Measurements from ENCODE around the gene DCUN1D1. TPM values are rescaled to one million over a fixed set of nuclear protein-coding genes. Genes with fewer than 3 reads are reported as not detected.
A peak's percentile ranks its signal among the peaks of the same experiment; 100 is the strongest.

Gene DCUN1D1
- total RNA-seq, result 10 to 100 TPM; 34.5 to 36.6 TPM
- 10 to 100 TPM; 21.3 to 24.8 (median 24.1) TPM for polyA plus RNA-seq
- total RNA-seq, result 21.7 to 49.3 (median 42.8) reads per million in 6 experiments

DNA sequence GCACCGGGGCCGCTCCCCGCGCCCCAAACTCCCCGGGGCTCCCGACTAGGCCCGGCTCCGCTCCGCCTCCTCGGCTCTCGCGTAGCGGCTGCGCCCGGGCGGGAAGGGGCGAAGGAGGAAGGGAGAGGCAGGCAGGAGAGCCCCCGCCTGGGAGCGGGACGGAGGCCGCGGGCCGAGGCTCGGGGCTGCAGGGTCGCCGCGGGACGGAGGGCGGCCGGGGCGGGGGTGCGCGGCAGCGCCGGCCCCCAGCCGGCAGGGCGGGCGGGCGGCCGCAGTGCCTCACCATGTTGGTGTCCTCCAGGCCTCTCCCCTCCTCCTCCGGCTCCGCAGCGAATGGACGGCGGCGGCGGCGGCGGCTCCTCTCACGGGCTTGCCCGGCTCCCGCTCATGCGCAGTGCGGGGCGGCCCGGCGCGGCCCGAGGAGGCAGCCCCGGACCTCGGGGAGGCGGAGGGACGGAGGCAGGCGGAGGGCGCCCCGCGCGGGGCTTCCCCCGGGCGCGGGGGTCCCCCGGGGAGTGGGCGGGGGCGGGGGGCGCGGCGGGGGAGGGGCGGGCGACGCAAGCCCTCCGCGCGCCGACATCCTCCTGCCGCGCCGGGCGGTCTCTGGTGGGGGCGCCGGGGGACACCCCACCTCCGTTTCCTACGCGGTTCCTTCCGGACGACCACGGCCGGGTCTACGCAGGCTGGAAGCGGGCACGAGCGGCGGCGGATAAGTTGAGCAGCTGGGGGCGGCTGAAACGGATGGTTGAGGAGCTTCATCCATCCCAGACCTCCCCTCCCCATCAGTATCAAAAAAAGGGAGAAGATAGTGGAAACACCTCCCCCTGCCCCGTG, at the start of gene DCUN1D1:
Gene DCUN1D1 (minus strand): TSS at position 335 of the 834 bp plus-strand sequence. CDS start 49 bp downstream, at position 286.
- Mint-ChIP-seq H3K9me3 (no peaks in the 10 kb centered on the region), H3K4me1 (peaks cover 12 to 45% (median 39%) of the 10 kb centered on the region in 4 donors), H3K27me3 (no peaks in the 10 kb centered on the region), H3K27ac (peak within 1 kb of the TSS; percentile 78 to 97 (median 92)), H3K4me3 (peak within 1 kb of the TSS in 9 of 10 donors; percentile 87 to 96 (median 92)), H3K36me3 (no peaks in the 10 kb centered on the region)
- ATAC-seq (peak; percentile 83 to 90), DNase-seq (peak; percentile 82 to 91 (median 86))
- POLR2A ChIA-PET, result interaction anchor here (0.6 to 1.6 kb wide), 5 partner anchors 10 to 186 kb away, joined by 3 to 7 read pairs (median 3); no protein-coding TSS in a partner anchor

DNA sequence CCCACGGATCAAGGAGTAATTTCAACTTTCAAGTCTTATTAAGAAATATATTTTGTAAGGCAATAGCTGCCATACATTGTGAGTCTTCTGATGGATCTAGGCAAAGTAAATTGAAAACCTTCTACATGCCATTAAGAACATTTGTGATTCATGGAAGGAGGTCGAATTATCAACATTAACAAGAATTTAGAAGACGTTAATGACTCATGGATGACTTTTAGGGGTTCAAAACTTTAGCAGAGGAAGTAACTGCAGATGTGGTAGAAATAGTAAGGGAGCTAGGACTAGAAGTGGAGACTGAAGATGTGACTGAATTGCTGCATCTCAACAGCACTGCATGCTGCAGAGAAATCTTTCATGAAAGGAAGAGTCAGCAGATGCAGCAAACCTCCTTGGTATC, 48.1 kb upstream of the DCUN1D1 start:
- Mint-ChIP-seq H3K27me3 (no peaks in the 10 kb centered on the region), H3K9me3 (peaks cover 0 to 2% (median 0%) of the 10 kb centered on the region in 9 donors), H3K27ac (no peak overlapping the region), H3K4me1 (peaks cover 0 to 2% (median 0%) of the 10 kb centered on the region in 4 donors), H3K36me3 (peaks cover 13 to 76% (median 44%) of the 10 kb centered on the region in 3 donors), H3K4me3 (no peak overlapping the region)
- ATAC-seq, result no peak
- POLR2A ChIA-PET, result no interaction called here
- no peak for DNase-seq

DNA sequence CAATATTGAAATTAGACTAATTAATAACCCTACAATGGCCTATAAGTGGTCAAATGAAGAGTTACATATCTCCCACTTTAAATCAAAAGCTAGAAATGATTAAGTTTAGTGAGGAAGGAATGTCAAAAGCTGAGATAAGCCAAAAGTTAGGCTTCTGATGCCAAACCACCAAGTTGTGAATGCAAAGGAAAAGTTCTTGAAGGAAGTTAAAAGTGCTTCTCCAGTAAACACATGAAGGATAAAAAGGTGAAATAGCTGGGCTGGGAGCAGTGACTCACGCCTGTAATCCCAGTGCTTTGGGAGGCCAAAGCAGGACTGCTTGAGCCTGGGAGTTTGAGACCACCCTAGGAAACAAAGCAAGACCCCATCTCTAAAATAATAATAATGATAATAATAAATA, 46.9 kb upstream of the DCUN1D1 start:
- no peaks in the 10 kb centered on the region for H3K27me3 Mint-ChIP-seq
- peaks cover 0 to 2% (median 0%) of the 10 kb centered on the region in 9 donors for H3K9me3 Mint-ChIP-seq
- POLR2A ChIA-PET, result no interaction called here
- ATAC-seq (no peak), DNase-seq (no peak)
- H3K36me3 Mint-ChIP-seq, result peaks cover 13 to 73% (median 35%) of the 10 kb centered on the region in 3 donors
- no peak overlapping the region for H3K4me3 Mint-ChIP-seq
- peaks cover 0 to 2% (median 0%) of the 10 kb centered on the region in 4 donors for H3K4me1 Mint-ChIP-seq
- no peak overlapping the region for H3K27ac Mint-ChIP-seq

DNA sequence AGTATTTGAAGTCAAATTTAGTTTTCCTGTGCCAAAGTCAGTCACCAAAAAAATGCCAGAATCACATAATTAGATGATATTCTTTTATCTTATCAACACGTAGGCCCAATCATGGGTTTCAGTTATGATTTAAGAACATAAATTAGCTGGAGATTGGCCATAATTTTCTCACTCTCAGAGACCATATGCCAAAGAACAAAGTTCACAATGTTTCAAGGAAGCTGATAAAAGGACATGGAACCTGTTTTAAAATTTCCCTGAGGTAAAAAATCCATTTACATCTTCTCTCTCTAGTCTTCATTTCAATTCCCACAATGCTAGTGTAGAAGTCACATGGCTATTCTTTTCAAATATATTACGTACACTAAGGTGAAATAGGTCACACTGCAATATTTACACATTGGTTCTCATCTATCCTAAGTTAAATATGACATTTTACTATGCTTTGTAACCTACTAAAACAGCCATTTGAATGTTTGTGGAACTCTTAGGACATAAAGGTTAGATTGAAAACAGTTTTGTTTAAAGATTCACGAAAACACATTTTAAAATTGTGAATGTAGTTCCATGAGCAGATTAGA, 42.7 kb upstream of the DCUN1D1 start:
- H3K27me3 Mint-ChIP-seq, result no peaks in the 10 kb centered on the region
- H3K36me3 Mint-ChIP-seq, result peaks cover 0 to 75% (median 28%) of the 10 kb centered on the region in 3 donors
- H3K4me1 Mint-ChIP-seq, result no peaks in the 10 kb centered on the region
- H3K4me3 Mint-ChIP-seq, result no peak overlapping the region
- H3K9me3 Mint-ChIP-seq, result no peaks in the 10 kb centered on the region
- ATAC-seq (no peak), DNase-seq (no peak)
- no peak overlapping the region for H3K27ac Mint-ChIP-seq
- POLR2A ChIA-PET, result no interaction called here

DNA sequence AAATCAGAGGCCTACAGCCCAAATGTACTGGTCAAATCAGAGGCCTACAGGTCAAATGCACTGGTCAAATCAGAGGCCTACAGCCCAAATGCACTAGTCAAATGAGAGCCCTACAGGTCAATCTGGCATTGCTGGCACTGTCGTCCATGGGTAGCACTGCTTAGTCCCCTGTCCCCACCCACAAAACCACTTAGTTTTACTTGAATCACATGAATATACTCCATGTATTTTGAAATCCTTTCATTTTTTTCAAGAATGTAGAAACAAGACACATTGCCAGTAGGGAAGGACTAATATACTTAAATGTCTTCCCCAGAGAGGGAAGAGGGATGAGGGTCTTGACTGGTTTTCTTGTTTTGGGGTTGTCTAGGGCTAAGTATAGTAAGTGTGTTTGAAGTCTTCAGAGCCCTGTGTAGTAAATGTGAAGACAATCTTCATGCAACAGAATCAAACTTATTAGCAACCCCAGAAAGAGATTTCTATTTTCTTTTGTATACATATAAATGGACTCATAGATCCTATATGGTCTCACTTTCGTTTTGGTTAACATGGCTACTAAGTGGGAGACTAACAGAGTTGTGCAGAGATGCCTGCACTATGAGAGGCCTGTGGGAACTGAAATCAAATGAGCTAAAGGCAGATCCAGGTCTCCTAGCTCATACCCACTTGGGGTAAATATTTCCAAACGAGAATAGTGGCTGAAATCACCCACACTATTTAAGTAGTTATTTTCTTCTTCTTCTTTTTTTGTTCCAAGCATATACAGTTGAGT, 38.3 kb upstream of the DCUN1D1 start:
- no peak overlapping the region for H3K4me3 Mint-ChIP-seq
- no peaks in the 10 kb centered on the region for H3K9me3 Mint-ChIP-seq
- no peaks in the 10 kb centered on the region for H3K4me1 Mint-ChIP-seq
- ATAC-seq (peak; percentile 23 to 30), DNase-seq (peak in 2 of 10 donors; percentile 32 to 36)
- H3K27ac Mint-ChIP-seq, result no peak overlapping the region
- POLR2A ChIA-PET, result no interaction called here
- no peaks in the 10 kb centered on the region for H3K27me3 Mint-ChIP-seq
- peaks cover 5 to 79% (median 24%) of the 10 kb centered on the region in 3 donors for H3K36me3 Mint-ChIP-seq

DNA sequence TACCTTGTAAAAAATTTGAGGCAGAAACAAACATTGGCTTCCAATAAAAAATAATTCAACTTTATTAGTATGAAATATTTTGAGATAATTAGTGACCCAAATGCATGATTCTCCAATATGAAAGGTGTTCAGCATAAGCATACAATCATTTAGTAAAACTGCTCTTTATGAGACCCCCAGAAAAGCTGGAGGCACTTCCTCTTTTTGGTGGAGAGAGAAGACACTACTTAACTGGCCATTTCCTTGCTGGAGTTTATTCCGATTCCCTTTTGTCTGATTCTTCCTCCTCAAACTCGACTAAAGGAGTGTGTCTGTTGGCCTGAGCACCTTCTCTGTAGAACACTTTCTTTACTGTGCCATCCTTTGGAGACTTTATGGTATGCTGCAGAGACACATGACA, 34.8 kb upstream of the DCUN1D1 start:
- peaks cover 5 to 65% (median 17%) of the 10 kb centered on the region in 3 donors for H3K36me3 Mint-ChIP-seq
- no peaks in the 10 kb centered on the region for H3K27me3 Mint-ChIP-seq

DNA sequence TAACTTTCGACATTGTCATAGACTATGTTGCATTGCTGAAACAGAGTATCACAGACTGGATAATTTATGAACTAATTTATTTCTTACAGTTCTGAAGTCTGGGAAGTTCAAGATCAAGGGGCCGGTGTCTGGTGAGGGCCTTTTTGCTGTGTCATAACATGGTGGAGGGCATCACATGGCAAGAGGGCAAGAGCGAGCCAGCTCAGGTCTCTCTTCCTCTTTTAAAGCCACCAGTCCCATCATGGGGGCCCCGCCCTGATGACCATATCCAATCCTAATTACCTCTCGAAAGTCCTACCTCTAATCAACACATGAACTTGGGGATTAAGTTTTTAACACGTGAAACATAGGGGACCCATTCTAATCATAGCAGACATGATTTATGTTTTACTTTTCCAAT, 33.5 kb upstream of the DCUN1D1 start:
- no peaks in the 10 kb centered on the region for H3K9me3 Mint-ChIP-seq
- peaks cover 4 to 51% (median 5%) of the 10 kb centered on the region in 3 donors for H3K36me3 Mint-ChIP-seq
- POLR2A ChIA-PET, result no interaction called here

More for the DNA sequence above, 34.8 kb upstream of the DCUN1D1 start:
- ATAC-seq, result no peak
- H3K9me3 Mint-ChIP-seq, result no peaks in the 10 kb centered on the region
- peak overlapping the region in 1 of 10 donors; percentile 36 for H3K27ac Mint-ChIP-seq
- no peak for DNase-seq
- POLR2A ChIA-PET, result no interaction called here
- H3K4me3 Mint-ChIP-seq, result no peak overlapping the region
- H3K4me1 Mint-ChIP-seq, result peaks cover 0 to 3% (median 0%) of the 10 kb centered on the region in 4 donors

DNA sequence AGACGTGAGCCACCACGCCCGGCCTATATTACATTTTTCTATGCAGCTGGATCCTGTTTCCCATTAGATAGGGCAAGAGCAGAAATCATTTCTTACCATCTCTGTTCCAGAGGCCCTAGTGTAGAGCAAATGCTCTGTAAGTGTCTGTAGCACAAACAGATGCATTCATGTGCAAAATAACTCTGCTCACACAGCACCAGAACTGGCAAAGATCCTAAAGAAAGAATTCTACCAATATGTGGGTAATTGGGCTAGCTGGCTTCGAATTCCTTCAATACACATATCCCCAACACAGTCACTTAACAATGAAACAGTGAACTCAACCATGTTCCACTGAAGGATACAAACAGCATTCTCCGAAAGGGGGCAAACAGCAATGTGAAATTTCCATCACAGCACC, 32.7 kb upstream of the DCUN1D1 start:
- H3K36me3 Mint-ChIP-seq, result peaks cover 2 to 46% (median 5%) of the 10 kb centered on the region in 3 donors
- no peak overlapping the region for H3K27ac Mint-ChIP-seq
- no peaks in the 10 kb centered on the region for H3K27me3 Mint-ChIP-seq
- H3K4me3 Mint-ChIP-seq, result no peak overlapping the region
- POLR2A ChIA-PET, result no interaction called here
- no peak for DNase-seq
- H3K9me3 Mint-ChIP-seq, result no peaks in the 10 kb centered on the region
- H3K4me1 Mint-ChIP-seq, result peaks cover 0 to 3% (median 0%) of the 10 kb centered on the region in 4 donors
- no peak for ATAC-seq

More for the DNA sequence above, 33.5 kb upstream of the DCUN1D1 start:
- ATAC-seq (no peak), DNase-seq (no peak)
- Mint-ChIP-seq H3K27me3 (no peaks in the 10 kb centered on the region), H3K4me3 (no peak overlapping the region), H3K4me1 (peaks cover 0 to 3% (median 0%) of the 10 kb centered on the region in 4 donors), H3K27ac (peak overlapping the region in 1 of 10 donors; percentile 27)

DNA sequence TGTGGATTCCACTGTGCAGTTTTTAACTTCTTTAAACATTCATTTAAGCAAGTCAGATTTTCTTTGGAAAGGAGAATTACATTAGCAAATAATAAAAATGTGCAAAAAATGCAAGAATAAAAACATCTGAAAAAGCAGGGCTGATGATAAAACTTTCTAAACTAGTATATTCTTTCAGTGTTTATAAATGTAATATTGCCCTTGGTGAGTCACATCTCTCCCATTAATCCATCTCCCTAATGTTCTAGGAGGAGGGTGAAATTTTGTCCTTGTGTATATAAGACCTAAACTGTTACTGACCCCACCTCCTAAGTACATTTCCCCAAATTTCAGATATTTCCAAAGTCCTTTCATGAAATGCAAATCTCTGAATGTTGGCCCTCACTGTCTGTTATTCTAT, 28.5 kb upstream of the DCUN1D1 start:
- Mint-ChIP-seq H3K27ac (no peak overlapping the region), H3K36me3 (peaks cover 0 to 16% (median 2%) of the 10 kb centered on the region in 3 donors), H3K4me1 (peaks cover 0 to 5% (median 0%) of the 10 kb centered on the region in 4 donors), H3K4me3 (no peak overlapping the region), H3K27me3 (no peaks in the 10 kb centered on the region), H3K9me3 (no peaks in the 10 kb centered on the region)
- POLR2A ChIA-PET, result no interaction called here
- DNase-seq, result no peak
- ATAC-seq, result no peak

DNA sequence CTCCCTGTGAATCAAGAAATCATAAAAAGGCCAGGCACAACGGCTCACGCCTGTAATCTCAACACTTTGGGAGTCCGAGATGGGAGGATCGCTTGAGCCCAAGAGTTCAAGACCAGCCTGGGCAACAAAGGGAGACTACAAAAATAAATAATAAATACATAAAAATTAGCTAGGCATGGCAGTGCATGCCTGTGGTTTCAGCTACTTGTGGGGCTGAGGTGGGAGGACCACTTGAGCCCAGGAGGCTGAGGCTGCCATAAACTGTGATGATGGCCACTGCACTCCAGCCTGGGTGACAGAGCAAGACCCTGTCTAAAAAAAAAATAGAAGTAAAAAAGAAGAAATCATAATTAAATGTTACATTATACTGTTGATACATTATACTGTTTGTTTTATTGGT, 28.0 kb upstream of the DCUN1D1 start:
- POLR2A ChIA-PET, result no interaction called here
- Mint-ChIP-seq H3K27me3 (no peaks in the 10 kb centered on the region), H3K4me1 (peaks cover 0 to 5% (median 0%) of the 10 kb centered on the region in 4 donors), H3K27ac (no peak overlapping the region), H3K36me3 (peaks cover 0 to 16% (median 2%) of the 10 kb centered on the region in 3 donors), H3K4me3 (no peak overlapping the region), H3K9me3 (no peaks in the 10 kb centered on the region)
- ATAC-seq, result no peak
- no peak for DNase-seq

DNA sequence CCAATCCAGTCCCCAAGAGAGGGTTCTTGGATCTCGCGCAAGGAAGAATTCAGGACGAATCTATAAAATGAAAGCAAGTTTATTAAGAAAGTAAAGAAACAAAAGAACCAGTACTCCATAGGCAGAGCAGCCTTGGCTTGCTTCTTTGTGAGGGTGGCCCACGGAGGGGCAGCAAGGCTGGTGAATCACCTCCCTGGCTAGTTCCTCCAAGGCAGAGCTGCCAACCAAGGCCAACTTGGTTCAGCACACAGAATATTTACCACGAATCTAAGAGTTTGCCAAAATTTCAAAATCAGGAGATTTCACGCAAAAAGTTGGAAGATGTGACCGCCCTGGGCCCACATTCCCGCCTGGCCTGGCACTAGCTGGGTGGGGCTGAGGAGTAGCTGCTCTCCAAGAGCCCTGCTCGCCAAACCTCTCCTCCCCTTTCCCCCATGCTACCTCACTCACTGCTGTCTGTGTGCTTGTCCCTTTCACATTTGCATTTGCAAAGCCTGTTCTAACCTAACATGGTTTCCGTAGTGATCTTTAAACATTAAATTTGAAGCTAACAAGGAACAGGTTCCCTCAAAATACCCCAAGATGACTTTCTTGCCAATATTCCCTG, 26.2 kb upstream of the DCUN1D1 start:
- no peak for ATAC-seq
- POLR2A ChIA-PET, result no interaction called here
- Mint-ChIP-seq H3K4me1 (peaks cover 0 to 1% (median 0%) of the 10 kb centered on the region in 4 donors), H3K27ac (peak overlapping the region in 1 of 10 donors; percentile 53), H3K36me3 (peaks cover 0 to 3% (median 2%) of the 10 kb centered on the region in 3 donors), H3K9me3 (no peaks in the 10 kb centered on the region), H3K4me3 (no peak overlapping the region), H3K27me3 (no peaks in the 10 kb centered on the region)
- DNase-seq, result no peak

DNA sequence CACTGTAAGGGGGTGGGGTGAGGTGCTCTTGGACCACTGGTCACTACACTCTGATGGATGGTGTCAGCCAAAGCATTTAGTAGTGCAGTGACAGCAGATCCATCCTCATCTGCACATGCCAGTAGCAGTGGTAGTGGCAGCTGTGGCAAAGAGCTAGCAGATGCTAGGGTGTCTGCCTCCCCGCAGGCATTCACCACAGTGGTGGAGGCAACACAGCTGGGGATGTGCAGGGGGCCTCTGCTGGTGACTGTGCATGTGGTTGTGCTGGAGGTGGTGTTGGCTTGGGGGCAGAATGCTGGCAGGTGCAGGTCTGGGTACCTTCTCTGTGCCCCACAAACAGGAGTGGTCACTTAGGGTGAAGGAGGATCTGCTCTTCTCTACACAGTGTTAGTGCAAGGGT, 19.4 kb upstream of the DCUN1D1 start:
- Mint-ChIP-seq H3K27ac (no peak overlapping the region), H3K36me3 (peaks cover 0 to 5% (median 2%) of the 10 kb centered on the region in 3 donors), H3K9me3 (peaks cover 2 to 32% (median 5%) of the 10 kb centered on the region in 9 donors), H3K4me1 (peaks cover 0 to 2% (median 0%) of the 10 kb centered on the region in 4 donors), H3K4me3 (no peak overlapping the region), H3K27me3 (no peaks in the 10 kb centered on the region)
- no peak for DNase-seq
- POLR2A ChIA-PET, result interaction anchor here (1.2 kb wide), 1 partner anchor 19 kb away, joined by 3 read pairs; the partner anchor contains the start of gene DCUN1D1
- no peak for ATAC-seq

All from naive thymus-derived CD8-positive, alpha-beta T cell (primary cell).